B cell (primary cell): ENCODE measurements around the gene NPPB.

Source experiments
- CTCF ChIP-seq: fragments of 200-600 bp; IDR thresholded peaks from one replicate; pipeline ENCODE4 v1.8.0; 2022; ENCODE audit warnings: antibody characterized with exemption, mild to moderate bottlenecking
- EZH2 ChIP-seq: IDR thresholded peaks from 2 replicates; pipeline ENCODE4 v1.6.1; 2012; ENCODE audit warnings: borderline replicate concordance, low read depth, mild to moderate bottlenecking, moderate library complexity, low read length; ENCODE audit not compliant: insufficient read depth, poor library complexity, severe bottlenecking

- no peak for TF ChIP-seq CTCF
- no peak for TF ChIP-seq EZH2
Measured at GRCh38 chr1:11888877-11889208, 30.1 kb upstream of the NPPB start.
